Liver (tissue), 9 donors: ENCODE data around the gene ERBB4. TPM values are rescaled to one million over a fixed set of nuclear protein-coding genes. Genes with fewer than 3 reads are reported as not detected.

Source experiments
- DNase-seq: peaks from one replicate; pipeline ENCODE4 v3.0.0-alpha.2; 2017; ENCODE audit warnings: low spot score
- H3K27ac ChIP-seq, 2 donors: one replicate each; pipeline ENCODE4 v1.7.0; 2013; ENCODE audit warnings: inconsistent platforms in 2 of 2, low read length in 2 of 2, control low read depth in 1 of 2, low read depth in 1 of 2, mild to moderate bottlenecking in 1 of 2
- H3K27me3 ChIP-seq, 4 donors: one replicate each; pipeline versions ENCODE4 v1.6.1 to v1.7.0; 2013; ENCODE audit warnings: low read length in 3 of 4, inconsistent platforms in 1 of 4, mild to moderate bottlenecking in 1 of 4, moderate library complexity in 1 of 4; ENCODE audit not compliant: control insufficient read depth in 4 of 4, insufficient read depth in 4 of 4
- H3K36me3 ChIP-seq, 4 donors: one replicate each; pipeline versions ENCODE4 v1.6.1 to v1.7.0; 2013; ENCODE audit warnings: low read length in 3 of 4, mild to moderate bottlenecking in 3 of 4, low read depth in 1 of 4, moderate library complexity in 1 of 4; ENCODE audit not compliant: control insufficient read depth in 4 of 4, insufficient read depth in 3 of 4
- H3K4me1 ChIP-seq, 4 donors: one replicate each; pipeline versions ENCODE4 v1.6.1 to v1.7.0; 2013; ENCODE audit warnings: low read length in 3 of 4, mild to moderate bottlenecking in 3 of 4, moderate library complexity in 1 of 4; ENCODE audit not compliant: control insufficient read depth in 4 of 4, insufficient read depth in 4 of 4
- H3K4me3 ChIP-seq, 3 donors: one replicate each; pipeline versions ENCODE4 v1.6.1 to v1.7.0; 2013; ENCODE audit warnings: low read length in 3 of 3, control low read depth in 1 of 3, low read depth in 1 of 3, mild to moderate bottlenecking in 1 of 3
- H3K9ac ChIP-seq, 2 donors: one replicate each; pipeline ENCODE4 v1.7.0; 2013; ENCODE audit warnings: low read length in 2 of 2, mild to moderate bottlenecking in 2 of 2, moderate library complexity in 2 of 2, control low read depth in 1 of 2, low read depth in 1 of 2
- H3K9me3 ChIP-seq, 4 donors: one replicate each; pipeline versions ENCODE4 v1.6.1 to v1.7.0; 2013; ENCODE audit warnings: low read length in 3 of 4; ENCODE audit not compliant: control insufficient read depth in 4 of 4
- ATF3 ChIP-seq: IDR thresholded peaks from 2 replicates; pipeline ENCODE4 v1.6.1; 2016; ENCODE audit warnings: antibody characterized with exemption
- CTCF ChIP-seq: fragments of 150-350 bp; IDR thresholded peaks from 2 replicates; pipeline ENCODE4 v1.5.1; 2017; ENCODE audit warnings: improper control_type of control experiment, low read depth, low read length; ENCODE audit not compliant: missing input control
- EGR1 ChIP-seq, 2 donors: IDR thresholded peaks; 2 replicates each; pipeline ENCODE4 v1.6.1; 2016 to 2018; ENCODE audit warnings: antibody characterized with exemption in 2 of 2, low read depth in 2 of 2
- FOXA1 ChIP-seq: IDR thresholded peaks from 2 replicates; pipeline ENCODE4 v1.6.1; 2016; ENCODE audit warnings: antibody characterized with exemption
- FOXA2 ChIP-seq: IDR thresholded peaks from 2 replicates; pipeline ENCODE4 v1.6.1; 2016; ENCODE audit warnings: antibody characterized with exemption
- GABPA ChIP-seq, 2 donors: IDR thresholded peaks in 1 of 2; conservative IDR thresholded peaks in 1 of 2; 2 replicates each; pipeline ENCODE4 v1.6.1; 2016; ENCODE audit warnings: antibody characterized with exemption in 2 of 2, mild to moderate bottlenecking in 1 of 2, moderate library complexity in 1 of 2
- HNF4A ChIP-seq, 2 donors: conservative IDR thresholded peaks; 2 replicates each; pipeline ENCODE4 v1.6.1; 2016; ENCODE audit warnings: antibody characterized with exemption in 2 of 2, mild to moderate bottlenecking in 2 of 2
- HNF4G ChIP-seq: IDR thresholded peaks from 2 replicates; pipeline ENCODE4 v1.6.1; 2016; ENCODE audit warnings: antibody characterized with exemption
- JUND ChIP-seq, 2 donors: IDR thresholded peaks; 2 replicates each; pipeline ENCODE4 v1.6.1; 2016; ENCODE audit warnings: antibody characterized with exemption in 2 of 2
- MAX ChIP-seq: IDR thresholded peaks from 2 replicates; pipeline ENCODE4 v1.6.1; 2016; ENCODE audit warnings: antibody characterized with exemption
- NR2F2 ChIP-seq: IDR thresholded peaks from 2 replicates; pipeline ENCODE4 v1.6.1; 2016; ENCODE audit warnings: antibody characterized with exemption
- RAD21 ChIP-seq, 2 donors: IDR thresholded peaks; 2 replicates each; pipeline ENCODE4 v1.6.1; 2016; ENCODE audit warnings: antibody characterized with exemption in 2 of 2, mild to moderate bottlenecking in 2 of 2
- REST ChIP-seq: IDR thresholded peaks from 2 replicates; pipeline ENCODE4 v1.6.1; 2016; ENCODE audit warnings: antibody characterized with exemption, mild to moderate bottlenecking
- RXRA ChIP-seq, 2 donors: IDR thresholded peaks; 2 replicates each; pipeline ENCODE4 v1.6.1; 2017 to 2018; ENCODE audit warnings: antibody characterized with exemption in 2 of 2, mild to moderate bottlenecking in 1 of 2
- SP1 ChIP-seq: IDR thresholded peaks from 2 replicates; pipeline ENCODE4 v1.6.1; 2018; ENCODE audit warnings: antibody characterized with exemption, mild to moderate bottlenecking
- TAF1 ChIP-seq: conservative IDR thresholded peaks from 2 replicates; pipeline ENCODE4 v1.6.1; 2016; ENCODE audit warnings: antibody characterized with exemption, mild to moderate bottlenecking
- YY1 ChIP-seq: IDR thresholded peaks from 2 replicates; pipeline ENCODE4 v1.6.1; 2016; ENCODE audit warnings: antibody characterized with exemption, mild to moderate bottlenecking
- ZBTB33 ChIP-seq: IDR thresholded peaks from 2 replicates; pipeline ENCODE4 v1.6.1; 2016; ENCODE audit warnings: antibody characterized with exemption
- WGBS: extraction: QIAGEN DNeasy Blood & Tissue Kit; methylation state at CpG from one replicate; pipeline ENCODE4 v1.1.7; 2013; 5-methylcytosine and 5-hydroxymethylcytosine counted together
- polyA plus RNA-seq, 2 donors: library from polyadenylated mRNA; stranded (reverse) in 1 of 2; unstranded in 1 of 2; fragments of 200-250 nt in 1 of 2; fragments of >200 nt in 1 of 2; fragmentation: Nextera tagmentation in 1 of 2; extraction: Ambion mirVana in 1 of 2; gene quantifications; one replicate each; pipeline versions ENCODE4 v1.2.1 to v1.2.3, GENCODE V29; 2013 to 2015
- total RNA-seq, 2 donors: library from RNA; depleted of rRNA; stranded (reverse); fragments of >200 nt; gene quantifications; one replicate each; pipeline ENCODE4 v1.2.3, GENCODE V29; 2014
- donor health status: healthy.
- donor health status: healthy.
- donor health status: healthy.
- donor health status: healthy.
- donor health status: healthy.

ERBB4 gene
- total and polyA plus RNA-seq, 4 donors, result 0.03 to 0.42 TPM; not detected in 2

- TF ChIP-seq ATF3 (no peak), TAF1 (no peak)
These were observed 1189.6 kb downstream of the ERBB4 start (continued) for GRCh38 chr2:211349031-211349430.

GRCh38 chr2:211347328-211347727 is 1191.3 kb downstream of the ERBB4 start:
- no peaks in the 10 kb centered on the region for H3K4me1 ChIP-seq
- no peak for DNase-seq
- 70% methylated on average over 6 of the region's 6 CpGs for WGBS
- H3K9me3 ChIP-seq, result peaks cover 0 to 11% (median 1%) of the 10 kb centered on the region in 4 donors
- H3K27me3 ChIP-seq, result peaks cover 0 to 2% (median 0%) of the 10 kb centered on the region in 4 donors
- no peak overlapping the region for H3K4me3 ChIP-seq
- no peak overlapping the region for H3K9ac ChIP-seq
- TF ChIP-seq FOXA2 (no peak), YY1 (no peak), HNF4A (conservative IDR thresholded peaks at IDR 0.05) (no peak), GABPA (IDR thresholded peaks at IDR 0.05 in 1 of 2, conservative IDR thresholded peaks at IDR 0.05 in 1 of 2) (no peak), TAF1 (no peak), EGR1 (IDR thresholded peaks at IDR 0.05; ENCODE audit: low read depth in 2 of 2) (no peak)
- no peaks in the 10 kb centered on the region for H3K36me3 ChIP-seq
- H3K27ac ChIP-seq, result no peak overlapping the region

GRCh38 chr2:211344289-211344688 is 1194.3 kb downstream of the ERBB4 start:
- no peaks in the 10 kb centered on the region for H3K36me3 ChIP-seq
- H3K27ac ChIP-seq, result no peak overlapping the region
- no peaks in the 10 kb centered on the region for H3K4me1 ChIP-seq
- TF ChIP-seq YY1 (no peak), CTCF (no peak), NR2F2 (no peak), JUND (IDR thresholded peaks at IDR 0.05) (no peak), MAX (no peak), ZBTB33 (no peak), EGR1 (IDR thresholded peaks at IDR 0.05; ENCODE audit: low read depth in 2 of 2) (no peak), TAF1 (no peak), FOXA1 (no peak), RAD21 (IDR thresholded peaks at IDR 0.05) (no peak), HNF4A (conservative IDR thresholded peaks at IDR 0.05) (no peak), REST (no peak), ATF3 (no peak), HNF4G (no peak), GABPA (IDR thresholded peaks at IDR 0.05 in 1 of 2, conservative IDR thresholded peaks at IDR 0.05 in 1 of 2) (no peak), RXRA (IDR thresholded peaks at IDR 0.05) (no peak), FOXA2 (no peak), SP1 (no peak)
- no peak overlapping the region for H3K4me3 ChIP-seq
- peaks cover 0 to 2% (median 0%) of the 10 kb centered on the region in 4 donors for H3K27me3 ChIP-seq
- no peak for DNase-seq
- H3K9ac ChIP-seq, result no peak overlapping the region
- H3K9me3 ChIP-seq, result peaks cover 0 to 11% (median 1%) of the 10 kb centered on the region in 4 donors
